ENCODE results near the gene TOP3B.
A peak's percentile ranks its signal among the peaks of the same experiment; 100 is the strongest.
"Not testable (repeated sequence)": the region's sequence is repeated elsewhere in the genome, so short reads cannot be mapped to it uniquely, and the experiment has no call there.

The TOP3B gene

GRCh38 chr22:21921184-21921721, 61.3 kb downstream of the TOP3B start:
- no peak for DNase-seq

- DNase-seq: no peak
These were observed 62.0 kb downstream of the TOP3B start for GRCh38 chr22:21920341-21921183.

- no peak for DNase-seq
These were observed 62.9 kb downstream of the TOP3B start for GRCh38 chr22:21919526-21920307.

GRCh38 chr22:21918466-21919185, 64.0 kb downstream of the TOP3B start:
- DNase-seq: no peak

GRCh38 chr22:21917959-21918261, 64.7 kb downstream of the TOP3B start:
- no peak for DNase-seq

- peak; percentile 23 for DNase-seq
These were observed 65.2 kb downstream of the TOP3B start for GRCh38 chr22:21917181-21917958.

GRCh38 chr22:21916309-21916918, 66.2 kb downstream of the TOP3B start:
- DNase-seq: no peak

GRCh38 chr22:21915624-21916308, 66.8 kb downstream of the TOP3B start:
- DNase-seq: no peak

- DNase-seq: not testable (repeated sequence)
These were observed 68.4 kb downstream of the TOP3B start for GRCh38 chr22:21914033-21914642.

- not testable (repeated sequence) for DNase-seq
These were observed 72.2 kb downstream of the TOP3B start for GRCh38 chr22:21910367-21910766.

GRCh38 chr22:21909871-21910270, 72.7 kb downstream of the TOP3B start:
- no peak for DNase-seq

- no peak for DNase-seq
These were observed 74.7 kb downstream of the TOP3B start for GRCh38 chr22:21907638-21908522.
